ENCODE data around the gene LAIR2.
"Not testable (repeated sequence)": the region's sequence is repeated elsewhere in the genome, so short reads cannot be mapped to it uniquely, and the experiment has no call there.

LAIR2 gene

DNA sequence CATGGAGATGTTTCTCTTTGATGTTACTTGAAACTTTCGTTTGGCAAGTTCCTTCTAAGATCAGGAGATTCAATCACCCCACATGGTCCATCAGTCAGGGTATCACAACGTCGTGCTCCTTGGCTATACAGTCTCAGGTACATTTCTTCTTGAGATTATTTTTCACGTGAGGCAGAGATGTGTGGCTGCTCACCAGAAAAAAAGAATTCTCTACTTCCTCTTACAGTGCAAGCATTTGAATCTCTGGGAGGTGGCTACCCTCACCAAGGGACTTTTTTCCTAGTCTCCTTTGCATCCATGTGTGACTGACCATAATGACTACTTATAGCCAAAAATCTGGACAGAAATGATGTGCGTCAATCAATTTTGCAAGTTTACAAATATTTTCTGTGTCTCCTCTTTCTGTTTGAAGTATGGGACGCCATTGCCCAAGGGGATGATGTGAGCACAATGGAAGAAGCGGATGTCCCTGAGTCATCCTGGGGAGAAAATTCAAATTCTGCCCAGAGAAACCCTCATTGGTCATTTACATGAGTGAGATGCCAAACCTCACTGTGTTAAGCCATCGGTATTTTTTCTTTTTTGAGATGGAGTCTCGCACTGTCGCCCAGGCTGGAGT lies 8.6 kb upstream of the LAIR2 start:
- no peak for DNase-seq

DNA sequence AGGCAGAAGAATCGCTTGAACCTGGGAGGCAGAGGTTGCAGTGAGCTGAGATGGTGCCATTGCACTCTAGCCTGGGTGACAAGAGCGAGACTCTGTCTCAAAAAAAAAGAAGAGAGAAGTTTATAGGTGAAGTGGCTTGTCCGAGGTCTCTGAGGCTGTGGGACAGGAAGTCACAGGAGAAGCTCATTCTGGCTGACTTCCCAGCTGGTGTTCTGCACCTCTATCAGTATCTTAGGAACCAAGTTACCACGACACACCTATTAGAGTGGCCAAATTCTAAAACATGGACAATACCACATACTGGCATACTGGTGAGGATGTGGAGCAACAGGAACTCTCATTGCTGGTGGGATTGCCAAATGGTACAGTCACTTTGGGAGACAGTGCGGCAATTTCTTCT lies 7.3 kb upstream of the LAIR2 start:
- DNase-seq: not testable (repeated sequence)

DNA sequence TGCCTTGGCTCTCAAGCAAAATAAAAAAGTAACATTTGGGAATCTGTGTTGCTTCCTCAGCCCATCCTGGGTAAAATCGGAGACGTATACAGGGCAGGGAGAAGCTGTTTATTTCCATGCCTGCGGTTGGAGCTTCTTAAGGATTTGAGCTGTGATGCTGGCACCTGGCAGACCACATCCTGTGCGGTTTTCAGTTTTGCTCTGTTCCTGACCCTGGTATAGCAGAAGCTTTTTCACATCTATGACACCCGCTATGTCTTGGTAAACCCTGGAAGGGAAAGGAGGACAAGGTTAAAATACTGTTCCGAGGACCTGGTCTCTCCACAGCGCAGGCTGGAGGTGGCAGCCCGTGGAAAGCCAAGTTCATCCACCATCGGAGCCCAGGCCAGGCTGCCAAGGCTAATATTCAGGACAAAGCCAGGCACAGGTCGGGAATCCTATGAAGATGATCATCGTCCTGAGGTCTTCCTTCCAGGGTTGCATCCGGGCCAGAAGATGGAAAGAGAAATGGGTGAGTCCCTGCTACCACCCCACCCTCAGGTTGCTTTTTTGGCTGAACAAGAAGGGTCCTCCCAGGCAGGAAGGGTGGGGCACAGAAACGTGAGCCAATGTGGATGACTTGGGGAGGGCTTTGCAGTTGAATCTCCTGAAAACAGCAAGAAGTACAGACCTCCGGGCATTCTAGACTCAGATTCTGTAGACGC lies 4.7 kb upstream of the LAIR2 start:
- not testable (repeated sequence) for DNase-seq

DNA sequence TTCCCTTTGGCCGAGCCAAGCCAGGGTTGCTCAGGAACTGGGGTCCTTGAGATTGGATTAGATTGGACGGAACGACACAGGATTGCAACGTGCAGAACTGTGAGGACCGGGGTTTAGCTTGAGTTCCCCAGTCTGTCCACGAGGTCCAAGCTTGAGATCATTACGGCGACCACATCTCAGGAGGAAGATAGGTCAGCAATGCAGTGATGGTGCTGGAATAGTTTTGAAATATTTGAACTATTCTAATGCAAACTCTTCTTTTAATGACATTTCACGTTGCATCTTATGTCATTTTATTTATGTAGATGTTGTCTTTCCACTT lies 4.2 kb upstream of the LAIR2 start:
- not testable (repeated sequence) for DNase-seq

DNA sequence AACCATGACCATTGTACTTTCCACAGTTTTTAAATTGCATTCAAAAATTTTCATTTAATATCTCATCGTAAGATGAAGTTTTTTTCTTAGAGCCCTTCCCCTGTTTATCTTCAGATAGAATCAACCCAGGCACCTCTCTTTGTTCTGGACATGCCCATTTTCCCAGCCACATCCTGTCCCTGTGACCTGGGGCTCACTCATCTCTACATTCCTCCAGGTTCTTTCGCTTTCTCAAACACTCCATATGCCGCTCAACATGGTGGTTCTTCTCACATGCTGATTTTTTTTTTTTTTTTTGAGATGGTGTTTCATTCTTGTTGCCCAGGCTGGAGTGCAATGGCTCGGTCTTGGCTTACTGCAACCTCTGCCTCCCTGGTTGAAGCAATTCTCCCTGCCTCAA lies 2.9 kb downstream of the LAIR2 start:
- not testable (repeated sequence) for DNase-seq

DNA sequence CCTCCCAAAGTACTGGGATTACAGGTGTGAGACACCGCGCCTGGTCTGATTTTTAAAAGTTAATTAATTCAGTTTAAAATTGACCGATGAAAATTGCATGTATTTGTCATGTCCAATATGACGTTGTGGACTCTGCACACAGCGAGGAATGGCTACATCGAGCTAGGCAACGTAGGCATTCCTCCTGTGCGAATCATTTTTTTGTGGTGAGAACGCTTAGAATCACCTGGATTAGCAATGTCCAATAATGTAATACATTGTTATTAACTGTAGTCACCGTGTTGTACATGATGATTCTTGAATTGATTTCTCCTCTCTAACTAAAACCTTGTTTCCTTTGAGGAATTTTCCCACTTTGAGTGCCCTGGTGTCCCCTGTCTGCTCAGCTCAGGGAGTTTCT lies 3.4 kb downstream of the LAIR2 start:
- no peak for DNase-seq

DNA sequence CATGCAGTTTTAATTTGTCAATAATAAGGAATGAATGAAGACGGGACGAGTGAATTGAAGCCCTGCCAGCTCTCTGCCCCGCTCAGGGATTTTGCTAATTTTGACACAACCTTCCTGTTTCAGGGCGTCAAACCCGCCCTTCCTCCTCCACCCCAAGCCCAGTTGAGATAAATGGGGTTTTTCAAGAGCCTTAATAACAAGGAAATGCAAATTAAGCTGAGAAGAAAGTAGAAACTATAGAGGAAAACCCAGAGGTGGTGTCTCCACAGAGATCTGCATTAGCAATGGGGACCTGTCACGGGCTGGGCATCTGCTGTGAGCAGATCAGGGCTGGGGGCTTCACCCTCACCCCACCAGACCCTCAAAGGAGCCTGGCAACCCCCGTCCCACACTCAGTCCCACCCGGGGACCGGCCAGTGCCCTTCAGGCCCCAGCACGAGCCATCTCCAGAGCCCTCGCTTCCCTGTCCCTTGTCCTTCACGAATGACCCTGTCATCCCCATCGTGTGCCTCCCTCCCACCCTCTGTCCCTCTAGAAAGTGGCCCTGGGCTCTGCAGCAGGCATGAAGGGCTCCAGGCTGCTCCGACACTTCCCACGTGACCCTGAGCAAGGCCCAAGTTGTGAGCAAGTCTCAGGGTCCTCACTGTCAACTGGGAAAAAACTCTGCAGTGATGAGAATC lies 4.5 kb downstream of the LAIR2 start:
- DNase-seq: not testable (repeated sequence)

DNA sequence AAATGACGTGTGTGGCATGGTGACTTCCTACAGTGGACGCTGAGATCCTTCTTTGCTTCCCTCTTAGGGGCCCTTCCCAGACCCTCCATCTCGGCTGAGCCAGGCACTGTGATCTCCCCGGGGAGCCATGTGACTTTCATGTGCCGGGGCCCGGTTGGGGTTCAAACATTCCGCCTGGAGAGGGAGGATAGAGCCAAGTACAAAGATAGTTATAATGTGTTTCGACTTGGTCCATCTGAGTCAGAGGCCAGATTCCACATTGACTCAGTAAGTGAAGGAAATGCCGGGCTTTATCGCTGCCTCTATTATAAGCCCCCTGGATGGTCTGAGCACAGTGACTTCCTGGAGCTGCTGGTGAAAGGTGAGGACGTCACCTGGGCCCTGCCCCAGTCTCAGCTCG lies 5.2 kb downstream of the LAIR2 start:
- DNase-seq: no peak

DNA sequence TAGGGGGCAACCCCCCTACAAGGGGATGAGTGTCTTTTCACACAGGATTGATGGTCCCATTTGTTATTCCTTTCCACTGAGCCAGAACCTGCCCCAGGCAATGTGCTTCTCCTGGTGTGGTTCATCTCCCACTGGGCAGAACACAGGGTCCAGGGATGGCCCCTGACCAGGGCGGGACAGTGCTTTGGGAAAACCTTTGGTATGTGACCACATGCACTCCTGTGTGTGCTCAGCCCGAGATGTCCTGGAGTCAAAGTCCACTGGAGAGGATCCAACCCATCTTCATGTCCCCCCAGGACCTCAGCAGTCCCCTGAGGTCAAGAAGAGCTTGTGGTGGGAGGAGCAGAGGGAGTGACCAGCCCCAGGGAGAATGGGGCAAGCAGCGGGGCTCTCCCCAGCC lies 5.9 kb downstream of the LAIR2 start:
- DNase-seq: not testable (repeated sequence)

DNA sequence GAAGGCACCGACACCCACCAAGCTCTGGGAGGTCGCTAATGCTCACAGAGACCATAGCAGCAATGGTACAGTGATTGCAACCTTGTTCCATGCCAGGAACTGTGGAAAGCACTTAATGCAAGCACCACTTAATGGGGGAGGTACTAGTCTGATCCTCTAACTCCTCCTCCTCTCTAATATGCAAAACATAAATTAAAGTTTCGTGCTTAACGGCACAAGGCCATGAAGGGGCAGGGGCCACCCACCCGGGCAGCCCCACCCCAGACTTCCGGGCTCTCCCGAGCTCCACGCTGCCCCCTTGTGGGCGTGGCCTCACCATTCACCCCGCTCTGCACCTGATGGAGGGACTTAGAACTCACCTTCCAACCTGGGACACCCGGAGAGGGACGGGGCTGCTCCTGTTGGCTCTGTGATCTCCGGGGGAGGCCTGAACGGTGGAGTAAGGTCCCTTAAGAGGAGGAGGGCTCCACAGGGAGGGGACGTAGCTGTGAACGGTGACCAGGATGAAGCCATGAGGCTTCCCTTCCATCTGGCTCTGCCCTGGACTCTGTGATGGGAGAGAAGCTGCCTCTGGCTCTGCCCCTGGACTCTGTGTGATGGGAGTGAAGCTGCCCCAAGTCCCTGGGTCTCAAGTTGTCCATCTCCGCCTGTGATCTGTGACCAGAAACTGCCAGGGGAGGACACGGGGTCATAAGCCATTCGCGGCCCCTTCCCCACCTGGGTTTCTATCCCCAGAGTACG lies 6.7 kb downstream of the LAIR2 start:
- not testable (repeated sequence) for DNase-seq

DNA sequence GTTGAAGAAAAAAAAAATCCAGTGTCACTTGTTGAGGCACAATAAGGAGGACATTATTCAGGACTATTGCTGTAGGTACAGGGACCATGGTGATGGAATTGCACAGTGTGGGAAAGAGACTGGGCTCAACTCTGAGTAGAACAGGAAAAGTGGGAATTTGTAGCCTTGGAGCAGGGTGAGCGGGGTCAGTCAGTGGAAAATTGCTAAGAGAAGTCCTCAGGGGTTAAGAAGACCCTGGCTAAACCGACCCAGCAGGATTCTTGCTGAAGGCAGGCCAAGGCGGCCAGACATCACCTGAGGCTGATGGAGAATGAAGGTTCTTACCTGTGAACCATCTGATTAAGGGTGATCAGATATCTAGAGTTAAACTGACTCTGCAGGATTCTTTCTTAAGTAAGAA lies 12.5 kb downstream of the LAIR2 start:
- DNase-seq: no peak

DNA sequence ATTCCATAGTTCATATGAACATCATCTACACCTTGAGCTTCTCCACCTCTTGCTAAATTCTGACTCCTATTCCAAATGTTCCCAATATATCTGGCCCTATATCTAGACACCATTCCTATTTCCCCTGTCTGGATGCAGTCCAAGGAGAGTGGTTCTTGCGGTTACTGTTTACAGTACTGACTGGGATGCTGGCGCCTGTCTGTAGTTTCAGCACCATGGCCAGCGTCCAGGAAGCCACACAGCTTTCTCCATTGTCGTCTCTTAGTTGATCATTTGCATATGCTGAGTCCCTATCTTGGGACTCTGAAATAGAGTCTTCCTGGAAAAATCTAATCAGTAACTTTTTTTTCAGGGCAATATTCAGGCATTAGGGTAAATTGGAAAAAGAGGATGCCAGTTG lies 14.9 kb downstream of the LAIR2 start:
- DNase-seq: peak; percentile 59

DNA sequence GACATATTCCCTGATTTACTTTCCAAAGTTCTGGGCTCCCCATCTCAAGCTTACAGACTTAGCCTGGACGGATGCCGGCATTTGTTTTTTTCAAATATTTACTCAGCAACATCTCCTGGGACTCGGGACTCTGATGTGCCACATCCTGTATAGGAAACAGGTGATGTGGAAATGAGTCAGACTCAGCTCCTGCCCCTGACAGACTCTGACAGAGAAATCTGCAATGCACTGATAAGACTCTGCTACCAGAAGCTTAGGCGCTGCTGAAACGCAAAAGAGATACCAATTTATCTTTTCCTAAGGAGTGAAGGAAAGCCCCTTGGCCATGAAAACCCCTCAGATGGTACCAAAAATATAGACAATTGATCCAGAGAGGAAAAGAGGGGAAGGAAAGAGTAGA lies 16.2 kb downstream of the LAIR2 start:
- no peak for DNase-seq

DNA sequence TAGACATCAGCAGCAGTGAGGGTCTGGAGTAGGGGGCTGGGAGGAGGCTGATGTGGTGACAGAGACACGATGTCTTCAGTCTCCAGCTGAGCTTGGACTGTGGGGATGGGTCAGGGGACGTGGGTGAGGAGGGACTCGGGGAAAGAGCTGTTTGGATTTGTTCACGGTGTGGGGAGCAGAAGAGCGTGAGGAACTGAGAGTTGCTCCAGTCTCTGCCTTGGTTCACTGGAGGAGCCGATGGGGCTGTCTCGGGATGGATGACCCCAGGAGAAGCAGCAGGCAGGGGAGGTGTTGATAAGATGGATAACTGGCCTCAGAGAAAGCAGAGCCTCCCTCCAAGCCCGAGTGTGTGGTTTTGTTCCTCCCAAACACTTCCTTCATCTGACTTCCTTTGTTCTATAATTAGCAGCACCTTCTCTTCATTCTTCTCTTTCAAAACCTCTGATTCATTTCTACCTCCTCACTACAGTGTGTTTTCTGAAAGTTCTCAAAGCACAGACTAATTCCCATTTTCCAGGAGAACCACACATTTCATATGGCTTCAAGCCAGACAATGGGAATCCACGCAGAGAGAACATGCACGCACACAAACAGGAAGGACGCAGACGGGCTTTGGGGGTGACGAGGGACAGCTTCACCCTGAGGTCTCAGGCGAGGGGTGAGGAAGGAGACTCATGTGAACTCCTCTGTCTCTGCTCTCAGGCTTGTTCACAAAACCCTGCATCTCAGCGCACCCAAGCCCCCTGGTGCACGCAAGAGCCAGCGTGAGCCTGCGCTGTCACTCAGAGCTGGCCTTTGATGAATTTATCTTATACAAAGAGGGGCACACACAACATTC lies 18.6 kb downstream of the LAIR2 start:
- DNase-seq: no peak

DNA sequence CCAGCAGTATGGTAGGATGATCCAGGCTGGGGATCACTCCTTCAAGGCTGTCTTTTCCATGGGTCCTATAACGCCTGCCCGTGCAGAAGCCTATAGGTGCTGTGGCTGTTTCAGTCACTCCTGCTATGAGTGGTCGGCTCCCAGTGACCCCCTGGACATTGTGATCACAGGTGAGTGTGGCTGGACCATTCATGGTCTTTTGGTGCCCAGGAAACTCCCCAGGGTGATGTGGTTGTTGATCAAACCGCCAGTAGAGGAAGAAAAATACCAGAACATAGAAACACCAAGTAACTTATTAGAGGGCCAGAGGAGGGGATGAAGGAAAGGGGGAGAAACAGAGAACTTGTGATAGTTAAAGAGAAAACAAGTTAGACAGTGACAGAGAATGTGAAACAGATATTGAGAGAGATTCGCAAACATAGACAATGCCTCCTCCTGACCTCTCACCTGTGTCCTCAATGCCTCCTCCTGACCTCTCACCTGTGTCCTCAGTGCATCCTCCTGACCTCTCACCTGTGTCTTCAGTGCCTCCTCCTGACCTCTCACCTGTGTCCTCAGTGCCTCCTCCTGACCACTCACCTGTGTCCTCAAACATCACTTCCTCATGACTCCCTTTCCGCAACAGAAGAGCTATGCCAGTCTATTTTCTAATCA lies 19.4 kb downstream of the LAIR2 start:
- no peak for DNase-seq

DNA sequence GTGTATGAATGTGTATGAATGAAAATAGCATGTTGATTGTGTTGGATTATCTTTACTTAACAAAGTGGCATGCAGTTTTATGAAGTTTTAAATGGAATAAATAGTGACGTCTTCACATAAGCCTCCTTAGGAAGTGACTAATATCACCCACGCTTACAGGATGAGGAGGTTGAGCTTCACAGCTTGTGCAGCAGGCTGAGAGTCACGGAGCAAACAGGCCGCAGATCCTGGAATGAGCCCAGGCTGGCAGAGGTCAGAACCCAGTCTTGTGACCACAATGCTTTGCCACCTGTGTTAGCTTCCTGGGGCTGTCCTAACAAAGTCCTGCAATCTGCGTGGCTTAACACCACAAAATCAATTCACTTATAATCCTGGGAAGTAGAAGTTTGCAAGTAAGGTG lies 20.8 kb downstream of the LAIR2 start:
- DNase-seq: no peak

DNA sequence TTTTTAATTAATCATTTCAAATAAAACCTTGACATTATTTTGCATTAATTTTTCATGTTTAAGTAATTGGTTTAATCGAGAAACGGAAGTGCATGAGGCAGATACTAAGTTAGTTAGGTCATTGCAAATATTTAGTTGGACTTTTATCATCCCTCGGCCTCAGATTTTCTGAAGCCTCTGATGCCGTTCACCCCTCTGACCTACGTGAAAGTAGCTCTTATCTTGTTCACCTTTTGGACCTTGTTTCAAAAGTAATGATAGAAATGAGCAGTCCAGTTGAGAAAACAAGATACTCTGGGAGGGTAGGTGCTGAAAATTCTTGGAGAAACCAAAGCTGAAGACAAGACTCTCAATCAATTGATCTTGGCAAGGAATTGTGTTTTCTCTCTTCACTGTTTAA lies 23.0 kb downstream of the LAIR2 start:
- no peak for DNase-seq

DNA sequence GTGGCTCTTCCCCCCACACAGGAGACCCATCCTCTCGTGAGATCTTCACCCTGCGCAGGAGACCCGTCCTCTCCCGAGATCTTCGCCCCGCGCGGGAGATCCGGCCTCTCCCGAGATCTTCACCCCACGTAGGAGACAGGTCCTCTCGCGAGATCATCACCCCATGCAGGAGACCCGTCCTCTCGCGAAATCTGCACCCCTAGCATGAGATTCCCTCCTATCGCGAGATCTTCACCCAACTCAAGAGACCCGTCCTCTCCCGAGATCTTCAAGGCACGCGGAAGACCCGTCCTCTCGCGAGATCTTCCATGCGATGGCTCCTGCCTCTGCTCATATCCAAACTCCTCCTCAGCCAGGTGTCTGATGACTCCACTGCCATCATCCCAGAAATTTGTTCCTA lies 24.3 kb downstream of the LAIR2 start:
- DNase-seq: no peak

DNA sequence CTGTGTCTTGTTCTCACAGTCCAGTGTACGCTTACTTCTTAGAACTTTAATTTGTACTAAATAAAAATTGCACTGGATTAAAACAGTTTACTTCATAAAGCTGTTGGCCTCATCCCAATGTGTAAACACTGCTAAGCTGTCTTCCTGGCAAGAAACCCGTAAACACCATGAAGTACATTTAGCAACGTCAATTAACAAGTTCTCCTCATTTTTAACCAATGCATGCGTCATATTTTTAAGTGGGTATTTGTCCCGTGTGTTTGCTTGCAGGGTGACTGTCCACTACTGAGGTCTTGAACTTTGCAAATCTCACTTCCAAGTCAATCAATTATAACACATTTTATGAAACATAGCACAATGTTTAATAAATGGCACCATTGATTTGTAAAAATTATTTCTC lies 28.2 kb downstream of the LAIR2 start:
- DNase-seq: no peak

DNA sequence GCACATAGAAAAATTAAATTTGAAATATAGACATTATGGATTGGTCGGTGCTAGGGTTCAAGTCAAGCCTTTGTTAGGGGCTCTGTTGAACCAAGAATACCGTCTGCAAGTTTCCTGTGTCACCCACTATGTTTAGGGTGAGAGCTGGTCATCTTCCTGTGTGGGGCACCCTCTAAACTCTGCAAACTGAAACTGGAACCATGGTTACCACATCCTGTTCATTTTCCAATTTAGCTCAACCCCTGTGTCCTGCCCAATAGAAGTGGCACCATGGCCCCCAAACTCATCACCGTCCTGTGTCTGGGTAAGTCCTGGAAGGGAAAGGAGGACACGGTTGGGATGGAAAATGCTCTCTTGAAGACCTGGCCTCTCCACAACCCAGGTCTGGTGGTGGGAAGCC lies 29.9 kb downstream of the LAIR2 start:
- no peak for DNase-seq

DNA sequence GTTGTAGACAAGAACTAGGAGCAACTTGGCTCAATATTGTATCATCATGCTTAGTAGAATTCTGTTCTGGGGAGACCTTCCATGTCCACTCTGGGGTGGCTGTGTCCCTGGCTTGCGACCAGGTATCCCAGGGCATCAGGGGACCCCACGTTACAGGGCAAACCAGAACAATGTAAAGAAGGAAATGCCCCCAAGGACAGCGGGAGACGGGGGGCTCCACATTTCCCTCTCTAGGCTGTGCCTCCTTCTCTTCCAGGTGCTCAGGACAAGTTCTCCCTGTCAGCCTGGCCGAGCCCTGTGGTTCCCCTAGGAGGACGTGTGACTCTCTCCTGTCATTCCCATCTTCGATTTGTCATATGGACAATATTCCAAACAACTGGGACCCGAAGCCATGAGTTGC lies 30.8 kb downstream of the LAIR2 start:
- DNase-seq: no peak

DNA sequence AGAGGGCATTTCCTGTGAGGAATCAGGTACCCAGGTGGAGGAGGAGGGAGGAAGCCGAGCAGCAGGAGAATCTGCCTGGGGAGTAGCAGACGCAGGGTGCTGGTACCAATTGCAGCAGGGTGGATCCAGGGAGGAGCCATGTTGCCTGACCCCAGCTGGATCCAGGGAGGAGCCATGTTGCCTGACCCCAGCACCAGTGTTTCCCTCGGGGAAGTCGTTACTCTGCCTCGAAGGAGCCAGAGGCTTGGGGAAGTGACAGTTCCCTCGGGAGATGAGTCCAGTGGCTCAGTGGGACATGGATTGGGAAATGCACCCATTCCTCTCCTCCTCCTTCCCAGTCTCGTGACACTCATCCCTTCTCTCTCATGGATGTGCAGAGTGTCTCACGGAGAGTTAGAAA lies 31.5 kb downstream of the LAIR2 start:
- no peak for DNase-seq

All from islet precursor cell (in vitro differentiated cells).